Measurements from ENCODE around the gene SURF2.

The SURF2 gene

GRCh38 chr9:133344979-133345378 is 11.4 kb upstream of the SURF2 start:
- Histone ChIP-seq H3K9me3 (no peaks in the 10 kb centered on the region), H3K27me3 (no peaks in the 10 kb centered on the region), H3K27ac (no peak overlapping the region), H3K36me3 (peaks cover 43 to 69% (median 64%) of the 10 kb centered on the region in 3 donors), H3K4me1 (peaks cover 0 to 34% (median 25%) of the 10 kb centered on the region in 4 donors), H3K4me3 (no peak overlapping the region)
- DNase-seq, result no peak
- intact Hi-C loops (cut with DNase I; ENCODE audit: low total_unique reads), result no loop called here
- no peak for TF ChIP-seq CTCF (IDR thresholded peaks at IDR 0.05)

- Histone ChIP-seq H3K9me3 (no peaks in the 10 kb centered on the region), H3K36me3 (peaks cover 47 to 69% (median 64%) of the 10 kb centered on the region in 3 donors), H3K27me3 (no peaks in the 10 kb centered on the region), H3K4me3 (no peak overlapping the region), H3K27ac (no peak overlapping the region), H3K4me1 (peaks cover 0 to 36% (median 25%) of the 10 kb centered on the region in 4 donors)
- intact Hi-C loops (cut with DNase I; ENCODE audit: low total_unique reads), result no loop called here
- DNase-seq, result no peak
- TF ChIP-seq CTCF (IDR thresholded peaks at IDR 0.05), result no peak
Observed at GRCh38 chr9:133345596-133345995, 10.8 kb upstream of the SURF2 start.

GRCh38 chr9:133346021-133346785 is 10.1 kb upstream of the SURF2 start:
- Histone ChIP-seq H3K4me3 (peak overlapping the region; percentile 80 to 82), H3K36me3 (peaks cover 47 to 69% (median 64%) of the 10 kb centered on the region in 3 donors), H3K27ac (peak overlapping the region; percentile 85), H3K9me3 (no peaks in the 10 kb centered on the region), H3K4me1 (peaks cover 0 to 36% (median 25%) of the 10 kb centered on the region in 4 donors), H3K27me3 (no peaks in the 10 kb centered on the region)
- TF ChIP-seq CTCF (IDR thresholded peaks at IDR 0.05), result no peak
- intact Hi-C loops (cut with DNase I; ENCODE audit: low total_unique reads), result no loop called here
- no peak for DNase-seq

- no peaks in the 10 kb centered on the region for H3K9me3 ChIP-seq
- peak overlapping the region; percentile 85 for H3K27ac ChIP-seq
- H3K4me3 ChIP-seq, result peak overlapping the region; percentile 80 to 82
- peaks cover 0 to 36% (median 25%) of the 10 kb centered on the region in 4 donors for H3K4me1 ChIP-seq
- no peaks in the 10 kb centered on the region for H3K27me3 ChIP-seq
- intact Hi-C loops (cut with DNase I; ENCODE audit: low total_unique reads), result no loop called here
- DNase-seq, result peak in 1 of 2 donors; percentile 40
- TF ChIP-seq CTCF (IDR thresholded peaks at IDR 0.05), result no peak
- H3K36me3 ChIP-seq, result peaks cover 58 to 69% (median 64%) of the 10 kb centered on the region in 3 donors
Observed at GRCh38 chr9:133347515-133347984, 8.8 kb upstream of the SURF2 start.

DNA sequence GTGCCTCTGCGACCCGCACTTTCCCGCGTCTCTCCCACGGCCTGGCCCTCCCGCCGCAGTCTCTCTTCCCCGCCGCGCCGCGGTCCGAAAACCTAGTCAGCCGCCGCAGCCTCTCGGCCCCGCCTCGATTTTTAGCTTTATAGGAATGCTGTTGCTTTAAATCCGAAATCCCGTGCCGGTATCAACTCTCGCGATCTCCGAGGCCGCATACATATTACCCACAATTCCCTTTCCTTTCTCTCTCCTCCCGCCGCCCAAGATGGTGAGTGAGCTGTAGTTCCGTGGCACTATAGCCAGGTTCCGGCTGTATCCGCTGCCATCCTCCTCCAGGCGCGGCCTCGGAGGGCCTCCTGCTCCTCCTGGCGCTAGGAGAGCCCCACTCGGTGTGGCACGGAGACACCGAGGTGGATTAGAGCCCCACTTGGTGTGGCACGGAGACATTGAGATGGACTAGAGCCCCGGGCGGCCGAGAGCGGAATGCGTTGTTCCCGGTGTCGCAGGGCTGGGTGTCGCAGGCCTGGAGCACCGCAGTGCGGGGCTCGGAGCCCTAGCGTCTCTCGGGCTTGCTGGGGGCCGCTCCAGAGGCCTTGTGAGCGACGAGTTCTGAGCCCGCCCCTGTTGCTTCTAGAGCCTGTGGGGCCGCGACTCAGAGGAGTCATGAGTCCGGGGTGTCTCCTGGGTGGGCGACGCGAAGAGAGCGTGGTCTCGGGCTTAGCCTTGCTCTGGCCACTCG is 8.2 kb upstream of the SURF2 start, which contains the start of the genes MED22 and RPL7A:
Gene MED22 (minus strand): TSS at position 147 of the 733 bp plus-strand sequence. CDS start 1,469 bp downstream, outside the sequence.
Gene RPL7A (plus strand): TSS at position 234 of the 733 bp plus-strand sequence. CDS start 26 bp downstream, at position 260.
- peak; percentile 96 to 97 for DNase-seq
- peak within 1 kb of the TSS; percentile 80 to 82 for H3K4me3 ChIP-seq
- H3K27ac ChIP-seq, result peak within 1 kb of the TSS; percentile 85
- H3K27me3 ChIP-seq, result no peaks in the 10 kb centered on the region
- H3K4me1 ChIP-seq, result peaks cover 0 to 36% (median 25%) of the 10 kb centered on the region in 4 donors
- TF ChIP-seq CTCF (IDR thresholded peaks at IDR 0.05), result no peak
- H3K9me3 ChIP-seq, result no peaks in the 10 kb centered on the region
- intact Hi-C loops (cut with DNase I; ENCODE audit: low total_unique reads), result no loop called here
- peaks cover 58 to 69% (median 64%) of the 10 kb centered on the region in 3 donors for H3K36me3 ChIP-seq

Data from tibial artery (tissue), 4 donors.